ENCODE results near the gene CTXN1. TPM values are rescaled to one million over a fixed set of nuclear protein-coding genes. Genes with fewer than 3 reads are reported as not detected.

The CTXN1 gene
- total and polyA plus RNA-seq, 2 of the 4 experiments (the other 2 are of a cell fraction): 0.36 to 7.4 TPM

DNA sequence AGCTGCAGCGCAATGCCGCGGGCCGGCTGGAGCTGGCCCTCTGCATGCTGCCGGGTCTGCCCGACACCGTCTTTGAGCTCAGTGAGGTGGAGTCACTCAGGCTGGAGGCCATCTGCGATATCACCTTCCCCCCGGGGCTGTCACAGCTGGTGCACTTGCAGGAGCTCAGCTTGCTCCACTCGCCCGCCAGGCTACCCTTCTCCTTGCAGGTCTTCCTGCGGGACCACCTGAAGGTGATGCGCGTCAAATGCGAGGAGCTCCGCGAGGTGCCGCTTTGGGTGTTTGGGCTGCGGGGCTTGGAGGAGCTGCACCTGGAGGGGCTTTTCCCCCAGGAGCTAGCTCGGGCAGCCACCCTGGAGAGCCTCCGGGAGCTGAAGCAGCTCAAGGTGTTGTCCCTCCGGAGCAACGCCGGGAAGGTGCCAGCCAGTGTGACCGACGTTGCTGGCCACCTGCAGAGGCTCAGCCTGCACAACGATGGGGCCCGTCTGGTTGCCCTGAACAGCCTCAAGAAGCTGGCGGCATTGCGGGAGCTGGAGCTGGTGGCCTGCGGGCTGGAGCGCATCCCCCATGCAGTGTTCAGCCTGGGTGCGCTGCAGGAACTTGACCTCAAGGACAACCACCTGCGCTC, 26.1 kb downstream of the CTXN1 start:
- DNase-seq: no peak

More for the DNA sequence above, 26.1 kb downstream of the CTXN1 start:
- Histone ChIP-seq H3K23ac (ENCODE audit: low read depth, low read length) (no peak overlapping the region), H3K27me3 (ENCODE audit: control insufficient read depth, insufficient read depth, low read length) (no peaks in the 10 kb centered on the region), H3K9me3 (ENCODE audit: control insufficient read depth, insufficient read depth, low read length) (no peaks in the 10 kb centered on the region), H2AK9ac (replicated peaks; ENCODE audit: low read depth, low read length, poor library complexity) (no peak overlapping the region), H3K4me3 (ENCODE audit: insufficient read depth, low read depth, low read length) (no peak overlapping the region), H3K27ac (ENCODE audit: insufficient read depth, low read length) (no peak overlapping the region), H4K91ac (ENCODE audit: insufficient read depth, low read depth, low read length) (no peak overlapping the region), H2BK20ac (ENCODE audit: low read depth, low read length) (no peak overlapping the region), H2AFZ (replicated peaks; ENCODE audit: low read length, poor library complexity) (no peak overlapping the region), H4K5ac (ENCODE audit: low read depth, low read length) (no peak overlapping the region), H2BK120ac (ENCODE audit: low read depth, low read length) (no peak overlapping the region), H3K14ac (replicated peaks; ENCODE audit: low read depth, low read length) (no peak overlapping the region), H3K56ac (ENCODE audit: extremely low read depth, insufficient read depth, low read length) (no peak overlapping the region), H4K8ac (ENCODE audit: low read depth in 2 of 2, low read length in 2 of 2) (no peak overlapping the region), H3K9ac (ENCODE audit: low read depth, low read length) (no peak overlapping the region), H3K18ac (ENCODE audit: low read depth, low read length) (no peak overlapping the region), H3K79me1 (ENCODE audit: low read depth in 1 of 2, low read length in 2 of 2) (peaks cover 9 to 21% of the 10 kb centered on the region in 2 experiments; a peak in 3 of 4 replicates), H3K36me3 (ENCODE audit: control insufficient read depth, insufficient read depth, low read length) (peaks cover 16% of the 10 kb centered on the region), H3K4me2 (ENCODE audit: low read depth, low read length) (no peak overlapping the region), H3K4ac (ENCODE audit: low read depth, low read length) (no peak overlapping the region), H4K20me1 (ENCODE audit: insufficient read depth, low read length) (peaks cover 8% of the 10 kb centered on the region), H2AK5ac (ENCODE audit: low read depth, low read length) (no peak overlapping the region), H2BK15ac (ENCODE audit: low read depth, low read length) (no peak overlapping the region), H2BK5ac (ENCODE audit: low read depth, low read length, poor library complexity, severe bottlenecking) (no peak overlapping the region), H3K9me1 (ENCODE audit: insufficient read depth, low read length) (peaks cover 10% of the 10 kb centered on the region), H3K4me1 (ENCODE audit: control insufficient read depth, insufficient read depth, low read length) (peaks cover 7% of the 10 kb centered on the region)
- POLR2A ChIA-PET (ENCODE audit: unreplicated experiment): interaction anchor here (0.5 to 0.7 kb wide), 2 partner anchors 14 to 21 kb away, joined by 3 to 9 read pairs; no protein-coding TSS in a partner anchor
- no peak for TF ChIP-seq MAZ (IDR thresholded peaks at IDR 0.05; ENCODE audit: borderline replicate concordance, low read depth, low read length)
- no peak for TF ChIP-seq RFX5 (IDR thresholded peaks at IDR 0.05; ENCODE audit: low read depth, low read length)
- TF ChIP-seq, protein P1, sequence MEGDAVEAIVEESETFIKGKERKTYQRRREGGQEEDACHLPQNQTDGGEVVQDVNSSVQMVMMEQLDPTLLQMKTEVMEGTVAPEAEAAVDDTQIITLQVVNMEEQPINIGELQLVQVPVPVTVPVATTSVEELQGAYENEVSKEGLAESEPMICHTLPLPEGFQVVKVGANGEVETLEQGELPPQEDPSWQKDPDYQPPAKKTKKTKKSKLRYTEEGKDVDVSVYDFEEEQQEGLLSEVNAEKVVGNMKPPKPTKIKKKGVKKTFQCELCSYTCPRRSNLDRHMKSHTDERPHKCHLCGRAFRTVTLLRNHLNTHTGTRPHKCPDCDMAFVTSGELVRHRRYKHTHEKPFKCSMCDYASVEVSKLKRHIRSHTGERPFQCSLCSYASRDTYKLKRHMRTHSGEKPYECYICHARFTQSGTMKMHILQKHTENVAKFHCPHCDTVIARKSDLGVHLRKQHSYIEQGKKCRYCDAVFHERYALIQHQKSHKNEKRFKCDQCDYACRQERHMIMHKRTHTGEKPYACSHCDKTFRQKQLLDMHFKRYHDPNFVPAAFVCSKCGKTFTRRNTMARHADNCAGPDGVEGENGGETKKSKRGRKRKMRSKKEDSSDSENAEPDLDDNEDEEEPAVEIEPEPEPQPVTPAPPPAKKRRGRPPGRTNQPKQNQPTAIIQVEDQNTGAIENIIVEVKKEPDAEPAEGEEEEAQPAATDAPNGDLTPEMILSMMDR (conservative IDR thresholded peaks at IDR 0.05; ENCODE audit: low read depth, low read length): no peak
- no peak for TF ChIP-seq NFE2L2 (IDR thresholded peaks at IDR 0.05; ENCODE audit: low read depth, low read length)
- TF ChIP-seq, protein P2, sequence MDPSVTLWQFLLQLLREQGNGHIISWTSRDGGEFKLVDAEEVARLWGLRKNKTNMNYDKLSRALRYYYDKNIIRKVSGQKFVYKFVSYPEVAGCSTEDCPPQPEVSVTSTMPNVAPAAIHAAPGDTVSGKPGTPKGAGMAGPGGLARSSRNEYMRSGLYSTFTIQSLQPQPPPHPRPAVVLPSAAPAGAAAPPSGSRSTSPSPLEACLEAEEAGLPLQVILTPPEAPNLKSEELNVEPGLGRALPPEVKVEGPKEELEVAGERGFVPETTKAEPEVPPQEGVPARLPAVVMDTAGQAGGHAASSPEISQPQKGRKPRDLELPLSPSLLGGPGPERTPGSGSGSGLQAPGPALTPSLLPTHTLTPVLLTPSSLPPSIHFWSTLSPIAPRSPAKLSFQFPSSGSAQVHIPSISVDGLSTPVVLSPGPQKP (IDR thresholded peaks at IDR 0.05; ENCODE audit: borderline replicate concordance, low read depth, low read length): no peak
- TF ChIP-seq FOS (IDR thresholded peaks at IDR 0.05; ENCODE audit: low read depth, low read length): no peak
- no peak for TF ChIP-seq BHLHE40 (IDR thresholded peaks at IDR 0.05; ENCODE audit: low read depth, low read length)
- no peak for TF ChIP-seq SMC3 (IDR thresholded peaks at IDR 0.05; ENCODE audit: low read depth, low read length)
- TF ChIP-seq CEBPB (IDR thresholded peaks at IDR 0.05; ENCODE audit: low read depth, low read length): no peak
- BruUV-seq (replicated peaks): no TSS peak
- WGBS, 2 experiments (ENCODE audit: extremely low coverage in 2 of 2, insufficient read length in 1 of 2): 95% methylated on average over 21 of the region's 34 CpGs; no CpG with 5 or more reads in 1 of the 2 experiments
- intact Hi-C loops (cut with micrococcal nuclease): no loop called here
- CTCF ChIA-PET: no interaction called here
- no peak for ATAC-seq (ENCODE audit: low read depth)
- in situ Hi-C loops (cut with MboI; ENCODE audit: low sequenced_read_pairs): no loop called here
- dilution Hi-C loops (cut with HindIII; ENCODE audit: low sequenced_read_pairs, unreplicated experiment): no loop called here

All from IMR-90 (cell line).